A549 (cell line): Measurements from ENCODE around the gene SPTLC3. TPM values are rescaled to one million over a fixed set of nuclear protein-coding genes. Genes with fewer than 3 reads are reported as not detected.

Experiments used
- ATAC-seq, 2 experiments: fragments of 200-7000 bp in 1 of 2; fragments of >200 bp in 1 of 2; cut with Nextera tagmentation in 1 of 2; cut with Tn5 transposase in 1 of 2; 3 replicates each; pipeline versions ENCODE4 v1.8.0 to v1.9.1; 2018 to 2020; ENCODE audit warnings: mild to moderate bottlenecking in 1 of 2, moderate library complexity in 1 of 2
- CTCF ChIA-PET: fragments of 300-600 bp; sonication (Branson Sonifier 250); formaldehyde crosslinking; extraction: SDS; loops from one replicate; lab custom pipeline; 2021; ENCODE audit warnings: antibody characterized with exemption, inconsistent platforms; lab: Yijun Ruan, JAX
- POLR2A ChIA-PET: fragments of 350-600 bp; formaldehyde crosslinking; extraction: SDS; loops from one replicate; lab custom pipeline; 2021; ENCODE audit warnings: antibody characterized with exemption, inconsistent platforms; lab: Yijun Ruan, JAX
- DNase-seq, 2 experiments: peaks; one replicate each; pipeline versions ENCODE4 v3.0.0 to v3.0.0-alpha.2; 2011 to 2016; ENCODE audit warnings: low read depth in 1 of 2, low spot score in 1 of 2
- FAIRE-seq: peaks from 2 replicates; lab custom pipeline; 2011; peaks lifted over from hg19 to GRCh38; lab: Jason Lieb, UNC
- H3K27ac ChIP-seq, 2 experiments: fragments of >200 bp; sonication (Bioruptor Twin); formaldehyde crosslinking; 3 replicates each; pipeline ENCODE4 v1.5.1; 2016 to 2017
- H3K4me1 ChIP-seq: fragments of >200 bp; sonication (Bioruptor Twin); formaldehyde crosslinking; 3 replicates; pipeline ENCODE4 v1.6.1; 2016
- H3K4me2 ChIP-seq: fragments of >200 bp; sonication (Bioruptor Twin); formaldehyde crosslinking; 3 replicates; pipeline ENCODE4 v1.6.1; 2016
- H3K4me3 ChIP-seq: fragments of >200 bp; sonication (Bioruptor Twin); formaldehyde crosslinking; 3 replicates; pipeline ENCODE4 v1.5.1; 2016
- H3K9me3 ChIP-seq: fragments of >200 bp; sonication (Bioruptor Twin); formaldehyde crosslinking; 3 replicates; pipeline ENCODE4 v1.6.1; 2016
- CBX2 ChIP-seq: fragments of 200-600 bp; sonication (generic); IDR thresholded peaks from 2 replicates; pipeline ENCODE4 v1.6.1; 2016; ENCODE audit warnings: low read depth, mild to moderate bottlenecking, borderline replicate concordance
- CBX8 ChIP-seq: fragments of 200-600 bp; sonication (generic); IDR thresholded peaks from 2 replicates; pipeline ENCODE4 v1.6.1; 2016
- CEBPB ChIP-seq, 2 experiments: fragments of >200 bp in 1 of 2; sonication (Bioruptor Twin) in 1 of 2; formaldehyde crosslinking in 1 of 2; IDR thresholded peaks; 2 replicates each; pipeline ENCODE4 v1.6.1; 2012 to 2016
- CHD2 ChIP-seq: fragments of 150-350 bp; IDR thresholded peaks from 2 replicates; pipeline ENCODE4 v1.6.1; 2014; ENCODE audit warnings: low read length; ENCODE audit not compliant: partially characterized antibody
- EHF ChIP-seq: fragments of 250-450 bp; sonication (Bioruptor Pico); IDR thresholded peaks from 2 replicates; pipeline ENCODE4 v1.5.0; 2020; ENCODE audit warnings: mild to moderate bottlenecking
- EHMT2 ChIP-seq: fragments of 200-600 bp; sonication (generic); IDR thresholded peaks from 2 replicates; pipeline ENCODE4 v1.6.1; 2016; ENCODE audit warnings: antibody characterized with exemption, low read depth, mild to moderate bottlenecking, moderate library complexity
- ELK1 ChIP-seq: fragments of 150-350 bp; IDR thresholded peaks from 2 replicates; pipeline ENCODE4 v1.6.1; 2014; ENCODE audit warnings: low read depth, mild to moderate bottlenecking, low read length
- EP300 ChIP-seq, 2 experiments: fragments of >200 bp; sonication (Bioruptor Twin); formaldehyde crosslinking; IDR thresholded peaks; 2 replicates in 1 of 2; 3 replicates in 1 of 2; pipeline ENCODE4 v1.6.1; 2016 to 2017
- ESRRA ChIP-seq: fragments of 150-350 bp; IDR thresholded peaks from 2 replicates; pipeline ENCODE4 v1.6.1; 2014; ENCODE audit warnings: mild to moderate bottlenecking, low read length, borderline replicate concordance
- FOSL2 ChIP-seq, 2 experiments: fragments of 450-650 bp in 1 of 2; fragments of >200 bp in 1 of 2; sonication (Bioruptor Twin) in 1 of 2; formaldehyde crosslinking; IDR thresholded peaks; 2 replicates each; pipeline versions ENCODE4 v1.5.0 to v1.6.1; 2016 to 2020; ENCODE audit warnings: mild to moderate bottlenecking in 1 of 2, moderate library complexity in 1 of 2
- FOXS1 ChIP-seq: fragments of 250-450 bp; sonication (Bioruptor Pico); IDR thresholded peaks from 2 replicates; pipeline ENCODE4 v1.5.0; 2020; ENCODE audit warnings: mild to moderate bottlenecking, moderate library complexity
- GATA3 ChIP-seq: IDR thresholded peaks from 2 replicates; pipeline ENCODE4 v1.6.1; 2012; ENCODE audit warnings: borderline replicate concordance
- HES2 ChIP-seq: fragments of >200 bp; sonication (Bioruptor Twin); formaldehyde crosslinking; IDR thresholded peaks from 2 replicates; pipeline ENCODE4 v1.6.1; 2016
- HEYL ChIP-seq: fragments of 250-450 bp; sonication (Bioruptor Pico); IDR thresholded peaks from 2 replicates; pipeline ENCODE4 v1.8.0; 2021; ENCODE audit warnings: mild to moderate bottlenecking, moderate library complexity
- HOXB13 ChIP-seq: fragments of 250-450 bp; sonication (Bioruptor Pico); IDR thresholded peaks from 2 replicates; pipeline ENCODE4 v1.5.0; 2020; ENCODE audit warnings: low read depth, mild to moderate bottlenecking, moderate library complexity
- HOXB5 ChIP-seq: fragments of 250-450 bp; sonication (Bioruptor Pico); IDR thresholded peaks from 2 replicates; pipeline ENCODE4 v1.5.0; 2020; ENCODE audit warnings: mild to moderate bottlenecking, moderate library complexity
- KDM1A ChIP-seq: fragments of 200-600 bp; sonication (generic); IDR thresholded peaks from 2 replicates; pipeline ENCODE4 v1.6.1; 2016; ENCODE audit warnings: low read depth, mild to moderate bottlenecking
- KDM5A ChIP-seq: fragments of 200-600 bp; sonication (generic); IDR thresholded peaks from 2 replicates; pipeline ENCODE4 v1.6.1; 2016; ENCODE audit warnings: antibody characterized with exemption, mild to moderate bottlenecking
- MYC ChIP-seq: IDR thresholded peaks from 2 replicates; pipeline ENCODE4 v1.6.1; 2012; ENCODE audit warnings: mild to moderate bottlenecking, inconsistent platforms, low read length, improper control_type of control experiment, borderline replicate concordance
- NFE2L2 ChIP-seq: fragments of 150-350 bp; conservative IDR thresholded peaks from 2 replicates; pipeline ENCODE4 v1.6.1; 2014; ENCODE audit warnings: low read length
- NR3C1 ChIP-seq: fragments of >200 bp; sonication (Bioruptor Twin); formaldehyde crosslinking; IDR thresholded peaks from 3 replicates; pipeline ENCODE4 v1.6.1; 2017
- POLR2A ChIP-seq: IDR thresholded peaks from 2 replicates; pipeline ENCODE4 v1.6.1; 2012; ENCODE audit warnings: mild to moderate bottlenecking, low read length
- POLR2AphosphoS2 ChIP-seq: conservative IDR thresholded peaks from 2 replicates; pipeline ENCODE4 v1.6.1; 2012; ENCODE audit warnings: low read length, improper control_type of control experiment, inconsistent platforms
- RAD21 ChIP-seq, 2 experiments: fragments of >200 bp in 1 of 2; sonication (Bioruptor Twin) in 1 of 2; formaldehyde crosslinking in 1 of 2; IDR thresholded peaks in 1 of 2; conservative IDR thresholded peaks in 1 of 2; 2 replicates in 1 of 2; 3 replicates in 1 of 2; pipeline ENCODE4 v1.6.1; 2012 to 2018; ENCODE audit warnings: inconsistent platforms in 1 of 2
- RARB ChIP-seq: fragments of 250-450 bp; sonication (Bioruptor Pico); IDR thresholded peaks from 2 replicates; pipeline ENCODE4 v1.8.0; 2021; ENCODE audit warnings: mild to moderate bottlenecking, moderate library complexity
- RCOR1 ChIP-seq: fragments of 150-350 bp; IDR thresholded peaks from 2 replicates; pipeline ENCODE4 v1.6.1; 2014; ENCODE audit warnings: antibody characterized with exemption, low read length, low read depth
- RNF2 ChIP-seq: fragments of 200-600 bp; sonication (generic); IDR thresholded peaks from 2 replicates; pipeline ENCODE4 v1.6.1; 2016; ENCODE audit warnings: low read depth, mild to moderate bottlenecking, antibody characterized with exemption, moderate library complexity, borderline replicate concordance
- ZFP36 ChIP-seq: fragments of 450-650 bp; IDR thresholded peaks from 2 replicates; pipeline ENCODE4 v1.6.1; 2014; ENCODE audit warnings: borderline replicate concordance; ENCODE audit not compliant: partially characterized antibody
- ZNF302 ChIP-seq: fragments of 250-450 bp; sonication (Bioruptor Pico); IDR thresholded peaks from 2 replicates; pipeline ENCODE4 v1.9.0; 2021; ENCODE audit warnings: inconsistent platforms, mild to moderate bottlenecking, moderate library complexity
- WGBS: methylation state at CpG from one replicate; pipeline ENCODE4 v1.1.6; 2017; ENCODE audit errors: missing lambda C conversion rate; 5-methylcytosine and 5-hydroxymethylcytosine counted together
- polyA plus RNA-seq, 4 experiments: library from polyadenylated mRNA; depleted of rRNA in 3 of 4; stranded (reverse); fragments of >200 nt; fragmentation: RNase III in 1 of 4; extraction: RNeasy Plus Mini Kit Qiagen cat#74134 plus additional on column Dnase treatment in 1 of 4; gene quantifications; 2 replicates in 3 of 4; 3 replicates in 1 of 4; pipeline ENCODE4 v1.2.3, GENCODE V29; 2011 to 2017
- TF ChIP-seq, protein P1 (sequence below): IDR thresholded peaks from 2 replicates; pipeline ENCODE4 v1.6.1; 2012; ENCODE audit warnings: low read depth, borderline replicate concordance

The SPTLC3 gene
- polyA plus RNA-seq, 2 of the 4 experiments (the other 2 are of a cell fraction) = 0.10 to 0.57 TPM

DNA sequence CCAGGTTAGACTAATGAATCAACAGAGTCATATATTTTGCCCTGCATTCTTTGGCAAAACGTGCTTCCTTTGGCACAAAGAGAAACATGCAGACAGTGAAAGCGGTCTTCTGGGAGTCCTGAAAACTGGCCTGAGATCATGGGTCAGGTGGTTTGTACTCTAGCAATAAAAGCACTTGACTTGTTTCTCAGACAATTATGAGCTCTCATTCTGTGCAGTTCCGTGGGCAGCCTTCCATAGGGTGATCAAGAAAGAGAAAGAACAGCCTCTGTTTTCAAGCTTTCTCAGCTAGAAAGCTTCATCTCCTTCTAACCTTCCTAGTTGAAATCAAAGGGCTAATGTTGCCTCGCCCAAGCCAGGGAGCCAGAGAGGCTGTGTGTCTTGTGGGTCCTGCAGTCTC, 149.6 kb downstream of the SPTLC3 start:
- POLR2A ChIA-PET = no interaction called here

GRCh38 chr20:13159889-13160288, 151.1 kb downstream of the SPTLC3 start:
- ChIA-PET CTCF (interaction anchor here (1.1 kb wide), 1 partner anchor 235 kb away, joined by 3 read pairs; no protein-coding TSS in a partner anchor), POLR2A (no interaction called here)
- Histone ChIP-seq H3K4me2 (no peak overlapping the region), H3K4me3 (no peak overlapping the region), H3K27ac (no peak overlapping the region), H3K9me3 (no peaks in the 10 kb centered on the region), H3K4me1 (no peaks in the 10 kb centered on the region)
- FAIRE-seq (no peak), ATAC-seq (no peak), DNase-seq (no peak)
- WGBS = 34% methylated on average over 9 of the region's 9 CpGs
- TF ChIP-seq HEYL (CRISPR knock-in tag) = no peak
- no peak for TF ChIP-seq HES2
- TF ChIP-seq CBX8 = no peak
- no peak for TF ChIP-seq CHD2
- TF ChIP-seq ELK1 = no peak
- no peak for TF ChIP-seq POLR2AphosphoS2
- TF ChIP-seq NR3C1 = no peak
- no peak for TF ChIP-seq EHF (CRISPR knock-in tag)
- no peak for TF ChIP-seq RCOR1
- no peak for TF ChIP-seq CEBPB (IDR thresholded peaks at IDR 0.05)
- no peak for TF ChIP-seq ZNF302 (CRISPR knock-in tag)
- TF ChIP-seq RARB (CRISPR knock-in tag) = no peak
- TF ChIP-seq GATA3 = no peak
- no peak for TF ChIP-seq ESRRA
- no peak for TF ChIP-seq HOXB5
- no peak for TF ChIP-seq NFE2L2

More for the DNA sequence above, 149.6 kb downstream of the SPTLC3 start:
- TF ChIP-seq EP300 (IDR thresholded peaks at IDR 0.05) (no peak), EHF (CRISPR knock-in tag) (no peak), POLR2A (no peak), KDM5A (no peak), EHMT2 (no peak), CBX2 (no peak), HOXB13 (CRISPR knock-in tag) (no peak), KDM1A (no peak)
- Histone ChIP-seq H3K4me2 (no peak overlapping the region), H3K9me3 (no peaks in the 10 kb centered on the region), H3K27ac (no peak overlapping the region), H3K4me1 (no peaks in the 10 kb centered on the region), H3K4me3 (no peak overlapping the region)
- CTCF ChIA-PET = no interaction called here
- ATAC-seq (no peak), FAIRE-seq (no peak), DNase-seq (no peak)
- WGBS = 13% methylated on average over 4 of the region's 4 CpGs

DNA sequence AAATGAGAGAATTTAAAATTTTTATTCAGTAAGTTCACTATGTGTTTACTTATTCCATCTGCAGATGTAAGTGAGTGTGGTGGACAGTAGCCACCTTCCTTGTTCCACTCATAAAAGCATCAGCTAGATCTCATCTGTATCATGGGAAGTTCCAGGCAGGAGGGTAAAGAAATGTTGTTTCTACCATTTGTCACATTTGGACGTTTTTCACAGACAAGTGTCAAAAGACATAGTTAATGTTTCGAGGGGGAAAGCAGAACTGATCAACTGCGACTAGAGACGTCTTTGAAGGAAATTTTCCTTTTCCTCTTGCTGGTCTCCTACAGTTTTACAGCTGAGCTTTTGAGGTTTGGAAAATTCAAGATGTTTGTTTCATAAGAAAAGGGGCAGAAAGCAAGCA, 156.4 kb downstream of the SPTLC3 start:
- POLR2A ChIA-PET = no interaction called here
- H3K9me3 ChIP-seq = peaks cover 4% of the 10 kb centered on the region; the same call in 1 of the 3 replicates
- H3K27ac ChIP-seq = no peak overlapping the region
- ATAC-seq (no peak), DNase-seq (no peak)
- WGBS = 23% methylated on average over 4 of the region's 4 CpGs
- no peak overlapping the region for H3K4me2 ChIP-seq
- TF ChIP-seq FOXS1 (CRISPR knock-in tag) = no peak
- no peak for TF ChIP-seq MYC
- TF ChIP-seq, protein P1, sequence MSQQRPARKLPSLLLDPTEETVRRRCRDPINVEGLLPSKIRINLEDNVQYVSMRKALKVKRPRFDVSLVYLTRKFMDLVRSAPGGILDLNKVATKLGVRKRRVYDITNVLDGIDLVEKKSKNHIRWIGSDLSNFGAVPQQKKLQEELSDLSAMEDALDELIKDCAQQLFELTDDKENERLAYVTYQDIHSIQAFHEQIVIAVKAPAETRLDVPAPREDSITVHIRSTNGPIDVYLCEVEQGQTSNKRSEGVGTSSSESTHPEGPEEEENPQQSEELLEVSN = no peak
- TF ChIP-seq RNF2 = no peak
- TF ChIP-seq GATA3 = no peak
- no peak for TF ChIP-seq ZFP36
- no peak for TF ChIP-seq CHD2
- TF ChIP-seq RAD21 (conservative IDR thresholded peaks at IDR 0.05 in 1 of 2, IDR thresholded peaks at IDR 0.05 in 1 of 2) = no peak
- TF ChIP-seq ESRRA = no peak
- no peak for TF ChIP-seq FOSL2 (IDR thresholded peaks at IDR 0.05)
- no peak for TF ChIP-seq FOSL2 (CRISPR knock-in tag; IDR thresholded peaks at IDR 0.05)
- no peak for TF ChIP-seq EP300 (IDR thresholded peaks at IDR 0.05)
- TF ChIP-seq CEBPB (IDR thresholded peaks at IDR 0.05) = no peak
- no peak for TF ChIP-seq KDM1A
- no peak for TF ChIP-seq RARB (CRISPR knock-in tag)
- no peak for TF ChIP-seq EHMT2
- no peak for TF ChIP-seq POLR2AphosphoS2
- TF ChIP-seq HOXB13 (CRISPR knock-in tag) = no peak
- TF ChIP-seq, all 56 proteins: peak for 0
- CTCF ChIA-PET = interaction anchor here (1.2 to 1.4 kb wide), 2 partner anchors 15 to 85 kb away, joined by 3 read pairs; no protein-coding TSS in a partner anchor
- FAIRE-seq = no peak
- Histone ChIP-seq H3K4me3 (no peak overlapping the region), H3K4me1 (no peaks in the 10 kb centered on the region)
